Natural killer cell (primary cell): ENCODE data around the gene LRRC10. TPM values are rescaled to one million over a fixed set of nuclear protein-coding genes. Genes with fewer than 3 reads are reported as not detected.

Source experiments
- ATAC-seq, 3 donors: fragments of 150-1000 bp in 2 of 3; fragments of 200-7000 bp in 1 of 3; cut with Tn5 transposase; 1 replicate in 1 of 3; 2 replicates in 2 of 3; pipeline ENCODE4 v1.10.0; 2021; ENCODE audit warnings: mild to moderate bottlenecking in 2 of 3, moderate library complexity in 2 of 3
- DNase-seq, 2 donors: peaks; one replicate each; pipeline versions ENCODE4 v3.0.0 to v3.0.0-alpha.2; 2013 to 2021; ENCODE audit warnings: mixed read lengths in 1 of 2
- H3K27ac ChIP-seq: one replicate; pipeline ENCODE4 v1.5.1; 2013; ENCODE audit warnings: mild to moderate bottlenecking, low read length
- H3K27me3 ChIP-seq: one replicate; pipeline ENCODE4 v1.6.1; 2013; ENCODE audit warnings: low read length; ENCODE audit not compliant: control insufficient read depth, insufficient read depth
- H3K36me3 ChIP-seq: one replicate; pipeline ENCODE4 v1.6.1; 2013; ENCODE audit warnings: low read length; ENCODE audit not compliant: control insufficient read depth, insufficient read depth
- H3K4me1 ChIP-seq: one replicate; pipeline ENCODE4 v1.6.1; 2013; ENCODE audit warnings: low read length; ENCODE audit not compliant: control insufficient read depth, insufficient read depth
- H3K4me3 ChIP-seq: one replicate; pipeline ENCODE4 v1.5.1; 2013; ENCODE audit warnings: low read length
- H3K9me3 ChIP-seq: one replicate; pipeline ENCODE4 v1.6.1; 2013; ENCODE audit warnings: low read length; ENCODE audit not compliant: control insufficient read depth, insufficient read depth
- H3K27ac Mint-ChIP-seq, 2 donors: one replicate each; pipeline ENCODE4 v1.8.0; 2022; ENCODE audit warnings: mild to moderate bottlenecking in 2 of 2, mixed read lengths in 2 of 2, moderate library complexity in 1 of 2
- H3K27me3 Mint-ChIP-seq, 2 donors: one replicate each; pipeline ENCODE4 v1.8.0; 2022; ENCODE audit warnings: low read depth in 2 of 2, mixed read lengths in 2 of 2
- H3K36me3 Mint-ChIP-seq: one replicate; pipeline ENCODE4 v1.8.0; 2022; ENCODE audit warnings: mixed read lengths
- H3K4me1 Mint-ChIP-seq, 2 donors: one replicate each; pipeline ENCODE4 v1.8.0; 2022; ENCODE audit warnings: mixed read lengths in 2 of 2
- H3K4me3 Mint-ChIP-seq: one replicate; pipeline ENCODE4 v1.8.0; 2022; ENCODE audit warnings: mild to moderate bottlenecking, moderate library complexity, mixed read lengths
- H3K9me3 Mint-ChIP-seq, 2 donors: one replicate each; pipeline ENCODE4 v1.8.0; 2022; ENCODE audit warnings: mixed read lengths in 2 of 2
- CTCF ChIP-seq: fragments of 200-600 bp; IDR thresholded peaks from one replicate; pipeline ENCODE4 v1.8.0; 2022; ENCODE audit warnings: antibody characterized with exemption
- WGBS: methylation state at CpG from one replicate; pipeline ENCODE4 v1.1.7; 2013; ENCODE audit warnings: missing lambda C conversion rate; ENCODE audit not compliant: insufficient coverage; 5-methylcytosine and 5-hydroxymethylcytosine counted together
- intact Hi-C: fragments of 100-400 bp; cut with micrococcal nuclease; formaldehyde crosslinking; loops from one replicate; pipeline ENCODE4 v1.14.2; 2022
- total RNA-seq, 4 donors: library from RNA; stranded (reverse); fragments of 120-200 nt in 1 of 4; gene quantifications; one replicate each; pipeline versions ENCODE4 v1.2.3 to v1.2.4, GENCODE V29; 2013 to 2022

Gene LRRC10
- total RNA-seq, 3 donors from 2014 or later (not counting 1 experiment from before 2014, with no cell fraction given): not detected

GRCh38 chr12:69570545-69571399 lies 39.9 kb downstream of the LRRC10 start:
- no peak overlapping the region for H3K4me3 Mint-ChIP-seq
- no peaks in the 10 kb centered on the region for H3K27me3 Mint-ChIP-seq
- no peak overlapping the region for H3K27ac ChIP-seq
- H3K36me3 Mint-ChIP-seq: peaks cover 18% of the 10 kb centered on the region
- no peaks in the 10 kb centered on the region for H3K9me3 ChIP-seq
- ATAC-seq (peak; percentile 73 to 95 (median 92)), DNase-seq (peak; percentile 22 to 87)
- H3K4me1 ChIP-seq: no peaks in the 10 kb centered on the region
- intact Hi-C loops: loop anchor here (1.0 to 2.0 kb wide), 4 partner anchors 100 to 416 kb away; partner anchors contain the start of gene FRS2
- WGBS: 71% methylated on average over 4 of the region's 6 CpGs
- TF ChIP-seq CTCF: peak; percentile 81
- no peak overlapping the region for H3K4me3 ChIP-seq
- H3K36me3 ChIP-seq: peaks cover 44% of the 10 kb centered on the region
- H3K27me3 ChIP-seq: no peaks in the 10 kb centered on the region
- H3K27ac Mint-ChIP-seq: peak overlapping the region; percentile 34 to 73
- no peaks in the 10 kb centered on the region for H3K9me3 Mint-ChIP-seq
- H3K4me1 Mint-ChIP-seq: peaks cover 4 to 8% of the 10 kb centered on the region in 2 donors

- ATAC-seq (peak in 1 of 3 donors; percentile 15), DNase-seq (no peak)
- H3K27me3 Mint-ChIP-seq: no peaks in the 10 kb centered on the region
- no peaks in the 10 kb centered on the region for H3K4me1 ChIP-seq
- peaks cover 43% of the 10 kb centered on the region for H3K36me3 ChIP-seq
- no peak overlapping the region for H3K27ac ChIP-seq
- no peak overlapping the region for H3K4me3 ChIP-seq
- no peak overlapping the region for H3K4me3 Mint-ChIP-seq
- intact Hi-C loops: loop anchor here (1.0 to 2.0 kb wide), 4 partner anchors 99 to 415 kb away; partner anchors contain the start of gene FRS2
- no peaks in the 10 kb centered on the region for H3K9me3 Mint-ChIP-seq
- H3K36me3 Mint-ChIP-seq: peaks cover 14% of the 10 kb centered on the region
- no peaks in the 10 kb centered on the region for H3K9me3 ChIP-seq
- WGBS: 91% methylated on average over 9 of the region's 10 CpGs
- H3K4me1 Mint-ChIP-seq: peaks cover 4 to 8% of the 10 kb centered on the region in 2 donors
- H3K27me3 ChIP-seq: no peaks in the 10 kb centered on the region
- H3K27ac Mint-ChIP-seq: peak overlapping the region; percentile 69 to 73
- TF ChIP-seq CTCF: no peak
These were observed 40.6 kb downstream of the LRRC10 start for GRCh38 chr12:69570000-69570516.

- H3K4me1 Mint-ChIP-seq: peaks cover 4 to 8% of the 10 kb centered on the region in 2 donors
- H3K4me3 ChIP-seq: no peak overlapping the region
- TF ChIP-seq CTCF: no peak
- 83% methylated on average over 4 of the region's 4 CpGs for WGBS
- H3K27ac ChIP-seq: no peak overlapping the region
- no peaks in the 10 kb centered on the region for H3K4me1 ChIP-seq
- no peak for DNase-seq
- H3K4me3 Mint-ChIP-seq: no peak overlapping the region
- no peak for ATAC-seq
- peaks cover 6% of the 10 kb centered on the region for H3K36me3 Mint-ChIP-seq
- no peaks in the 10 kb centered on the region for H3K9me3 ChIP-seq
- peaks cover 41% of the 10 kb centered on the region for H3K36me3 ChIP-seq
- no peaks in the 10 kb centered on the region for H3K27me3 Mint-ChIP-seq
- intact Hi-C loops: no loop called here
- no peaks in the 10 kb centered on the region for H3K9me3 Mint-ChIP-seq
- H3K27me3 ChIP-seq: no peaks in the 10 kb centered on the region
- peak overlapping the region; percentile 69 to 73 for H3K27ac Mint-ChIP-seq
These were observed 41.5 kb downstream of the LRRC10 start for GRCh38 chr12:69569236-69569635.
